ENCODE results near the gene STK38L. TPM values are rescaled to one million over a fixed set of nuclear protein-coding genes. Genes with fewer than 3 reads are reported as not detected.

Gene STK38L
- total and polyA plus RNA-seq, 10 of the 15 experiments (the other 5 are each of a cell fraction or from before 2014, with no cell fraction given): 43.0 to 154 (median 115) TPM

DNA sequence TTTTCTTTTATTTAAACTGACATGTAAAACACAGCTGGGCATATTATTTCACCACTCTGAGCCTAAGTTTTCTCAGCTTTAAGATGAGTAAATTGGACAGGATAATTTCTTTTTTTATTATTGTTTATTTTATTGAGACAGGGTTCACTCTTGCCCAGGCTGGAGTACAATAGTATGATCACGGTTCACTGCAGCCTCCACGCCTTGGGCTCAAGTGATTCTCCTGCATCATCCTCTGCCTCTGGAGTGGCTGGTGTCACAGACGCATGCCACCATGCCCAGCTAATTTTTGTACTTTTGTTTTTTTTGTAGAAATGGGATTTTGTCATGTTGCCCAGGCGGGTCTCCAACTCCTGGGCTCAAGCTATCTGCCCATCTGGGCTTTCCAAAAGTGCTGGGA is 101.3 kb downstream of the STK38L start (continued):
- TF ChIP-seq MEF2B (IDR thresholded peaks at IDR 0.05; ENCODE audit: partially characterized antibody, poor library complexity, severe bottlenecking) (no peak), MYB (IDR thresholded peaks at IDR 0.05; ENCODE audit: borderline replicate concordance, low read depth, low read length) (no peak)

DNA sequence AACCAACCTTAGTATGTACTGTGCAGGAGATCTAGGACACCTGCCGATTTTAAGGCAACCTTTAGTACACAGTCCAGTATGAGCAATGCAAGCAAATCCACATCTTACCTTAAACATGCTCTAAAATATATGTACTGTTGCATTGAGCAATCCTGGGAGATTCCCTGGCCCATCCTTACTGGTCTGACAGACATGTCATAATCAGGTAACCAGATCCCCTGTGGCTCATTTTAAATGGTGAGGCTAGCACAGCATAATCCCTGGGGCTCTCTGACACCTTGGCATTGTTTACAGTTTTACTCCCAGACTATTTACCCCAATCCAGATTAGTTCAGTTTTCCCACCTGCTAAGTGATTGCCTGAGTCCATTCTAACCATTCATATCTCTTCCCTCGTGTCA is 103.7 kb downstream of the STK38L start:
- H3K27ac ChIP-seq (ENCODE audit: control insufficient read depth, insufficient read depth): no peak overlapping the region
- DNase-seq (ENCODE audit: low read depth, low spot score) (no peak), ATAC-seq (no peak), FAIRE-seq (no peak)
- RAD21 ChIA-PET (ENCODE audit: unreplicated experiment): interaction anchor here (1.3 kb wide), 1 partner anchor 14 kb away, joined by 3 read pairs; no protein-coding TSS in a partner anchor
- TF ChIP-seq ZSCAN29 (IDR thresholded peaks at IDR 0.05) (no peak), MTA3 (IDR thresholded peaks at IDR 0.05; ENCODE audit: borderline replicate concordance, low read length) (no peak), IKZF2 (IDR thresholded peaks at IDR 0.05) (no peak)
- TF ChIP-seq, protein P1, sequence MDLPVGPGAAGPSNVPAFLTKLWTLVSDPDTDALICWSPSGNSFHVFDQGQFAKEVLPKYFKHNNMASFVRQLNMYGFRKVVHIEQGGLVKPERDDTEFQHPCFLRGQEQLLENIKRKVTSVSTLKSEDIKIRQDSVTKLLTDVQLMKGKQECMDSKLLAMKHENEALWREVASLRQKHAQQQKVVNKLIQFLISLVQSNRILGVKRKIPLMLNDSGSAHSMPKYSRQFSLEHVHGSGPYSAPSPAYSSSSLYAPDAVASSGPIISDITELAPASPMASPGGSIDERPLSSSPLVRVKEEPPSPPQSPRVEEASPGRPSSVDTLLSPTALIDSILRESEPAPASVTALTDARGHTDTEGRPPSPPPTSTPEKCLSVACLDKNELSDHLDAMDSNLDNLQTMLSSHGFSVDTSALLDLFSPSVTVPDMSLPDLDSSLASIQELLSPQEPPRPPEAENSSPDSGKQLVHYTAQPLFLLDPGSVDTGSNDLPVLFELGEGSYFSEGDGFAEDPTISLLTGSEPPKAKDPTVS (IDR thresholded peaks at IDR 0.05; ENCODE audit: low read depth, low read length): no peak
- in situ Hi-C loops (cut with MboI): no loop called here
- 63% methylated on average over 2 of the region's 2 CpGs for WGBS (ENCODE audit: insufficient coverage, insufficient replicate concordance, low lambda C conversion rate, missing lambda C conversion rate)
- 0 out of 4 replicates have a peak, but pooled peaks cover 0 to 2% of the 10 kb centered on the region in 2 experiments for H3K36me3 ChIP-seq (ENCODE audit: control insufficient read depth in 2 of 2, insufficient read depth in 2 of 2, low read length in 1 of 2)
- no peak overlapping the region for H3K9ac ChIP-seq (ENCODE audit: control insufficient read depth, insufficient read depth, low read length)
- no TSS peak for BruUV-seq (replicated peaks)
- intact Hi-C loops (cut with micrococcal nuclease; ENCODE audit: unreplicated experiment): no loop called here
- H3K4me2 ChIP-seq (ENCODE audit: control insufficient read depth, insufficient read depth): no peak overlapping the region
- no peaks in the 10 kb centered on the region; the same call in 2 of the 3 replicates for H3K9me3 ChIP-seq (replicated peaks; ENCODE audit: control insufficient read depth, insufficient read depth, low read length)
- SMC1A ChIA-PET (ENCODE audit: uncharacterized antibody, unreplicated experiment): interaction anchor here (0.8 to 1.3 kb wide), 3 partner anchors 17 to 51 kb away, joined by 3 to 4 read pairs (median 4); no protein-coding TSS in a partner anchor
- H3K4me3 ChIP-seq: no peak overlapping the region
- no peaks in the 10 kb centered on the region for H4K20me1 ChIP-seq (ENCODE audit: control insufficient read depth, insufficient read depth)
- H3K27me3 ChIP-seq (replicated peaks in 1 of 2; ENCODE audit: control insufficient read depth in 2 of 2, insufficient read depth in 2 of 2, low read length in 1 of 2): no peaks in the 10 kb centered on the region
- POLR2A ChIA-PET: no interaction called here
- H3K4me1 ChIP-seq (ENCODE audit: control insufficient read depth, insufficient read depth, low read length): peaks cover 7% of the 10 kb centered on the region
- CTCF ChIA-PET: interaction anchor here (0.7 to 1.7 kb wide), 2 partner anchors 11 to 13 kb away, joined by 3 to 4 read pairs; no protein-coding TSS in a partner anchor
- no peak overlapping the region for H2AFZ ChIP-seq (ENCODE audit: control insufficient read depth, low read depth, low read length)
- H3K79me2 ChIP-seq (ENCODE audit: control insufficient read depth, insufficient read depth, low read length): peaks cover 76% of the 10 kb centered on the region

Data from GM12878 (cell line).